ENCODE results near the gene NOTCH1. TPM values are rescaled to one million over a fixed set of nuclear protein-coding genes. Genes with fewer than 3 reads are reported as not detected.

Gene NOTCH1
- total RNA-seq, 1 donor from 2014 or later = 17.6 TPM

GRCh38 chr9:136589766-136590763 is 44.2 kb upstream of the NOTCH1 start:
- Histone ChIP-seq H3K4me1 (peaks cover 66% of the 10 kb centered on the region), H3K27me3 (ENCODE audit: low read depth) (no peaks in the 10 kb centered on the region), H3K36me3 (no peaks in the 10 kb centered on the region), H3K27ac (replicated peaks) (peak overlapping the region; percentile 66), H3K9me3 (replicated peaks) (no peaks in the 10 kb centered on the region), H3K4me3 (no peak overlapping the region)
- no peak for DNase-seq
- intact Hi-C loops (cut with micrococcal nuclease) = no loop called here
- TF ChIP-seq CTCF (IDR thresholded peaks at IDR 0.05; ENCODE audit: borderline replicate concordance) = no peak

GRCh38 chr9:136588663-136589464 is 43.0 kb upstream of the NOTCH1 start:
- intact Hi-C loops (cut with micrococcal nuclease) = no loop called here
- Histone ChIP-seq H3K27me3 (ENCODE audit: low read depth) (no peaks in the 10 kb centered on the region), H3K4me1 (peaks cover 78% of the 10 kb centered on the region), H3K9me3 (replicated peaks) (no peaks in the 10 kb centered on the region), H3K27ac (replicated peaks) (peak overlapping the region; percentile 86), H3K4me3 (peak overlapping the region; percentile 50), H3K36me3 (no peaks in the 10 kb centered on the region)
- no peak for TF ChIP-seq CTCF (IDR thresholded peaks at IDR 0.05; ENCODE audit: borderline replicate concordance)
- no peak for DNase-seq

- TF ChIP-seq CTCF (IDR thresholded peaks at IDR 0.05; ENCODE audit: borderline replicate concordance) = no peak
- DNase-seq = no peak
Measured at GRCh38 chr9:136587944-136588662, 42.3 kb upstream of the NOTCH1 start.

GRCh38 chr9:136587145-136587943 is 41.5 kb upstream of the NOTCH1 start:
- Histone ChIP-seq H3K36me3 (no peaks in the 10 kb centered on the region), H3K4me1 (peaks cover 86% of the 10 kb centered on the region), H3K4me3 (peak overlapping the region; percentile 50), H3K9me3 (replicated peaks) (no peaks in the 10 kb centered on the region), H3K27me3 (ENCODE audit: low read depth) (no peaks in the 10 kb centered on the region), H3K27ac (replicated peaks) (peak overlapping the region; percentile 86)
- no peak for TF ChIP-seq CTCF (IDR thresholded peaks at IDR 0.05; ENCODE audit: borderline replicate concordance)
- peak; percentile 91 for DNase-seq
- intact Hi-C loops (cut with micrococcal nuclease) = no loop called here

More at GRCh38 chr9:136587944-136588662, 42.3 kb upstream of the NOTCH1 start:
- H3K27ac ChIP-seq (replicated peaks) = peak overlapping the region; percentile 86
- intact Hi-C loops (cut with micrococcal nuclease) = no loop called here
- H3K36me3 ChIP-seq = no peaks in the 10 kb centered on the region
- H3K27me3 ChIP-seq (ENCODE audit: low read depth) = no peaks in the 10 kb centered on the region
- H3K9me3 ChIP-seq (replicated peaks) = no peaks in the 10 kb centered on the region
- H3K4me3 ChIP-seq = peak overlapping the region; percentile 50
- peaks cover 85% of the 10 kb centered on the region for H3K4me1 ChIP-seq
